ENCODE results near the gene INTS15.

The INTS15 gene

GRCh38 chr7:6656413-6656812 is 66.6 kb downstream of the INTS15 start:
- TF ChIP-seq CTCF (IDR thresholded peaks at IDR 0.05; ENCODE audit: control insufficient read depth, insufficient read depth, low read depth, low read length, missing control alignments) = no peak
- H3K4me3 ChIP-seq (ENCODE audit: control insufficient read depth, low read depth, low read length) = no peak overlapping the region
- no peak for DNase-seq (ENCODE audit: low read depth)

Measured in AG09309 (cell line).